WI38 (cell line): ENCODE data around the gene USP43.

Source experiments
- H3K4me3 ChIP-seq: 2 replicates; pipeline ENCODE4 v1.5.1; 2011; ENCODE audit warnings: low read depth, mild to moderate bottlenecking, control low read depth, low read length
- TF ChIP-seq, protein P1 (sequence below): IDR thresholded peaks from 2 replicates; pipeline ENCODE4 v1.5.1; 2012; ENCODE audit warnings: low read depth, mild to moderate bottlenecking, control low read depth, low read length

The USP43 gene

DNA sequence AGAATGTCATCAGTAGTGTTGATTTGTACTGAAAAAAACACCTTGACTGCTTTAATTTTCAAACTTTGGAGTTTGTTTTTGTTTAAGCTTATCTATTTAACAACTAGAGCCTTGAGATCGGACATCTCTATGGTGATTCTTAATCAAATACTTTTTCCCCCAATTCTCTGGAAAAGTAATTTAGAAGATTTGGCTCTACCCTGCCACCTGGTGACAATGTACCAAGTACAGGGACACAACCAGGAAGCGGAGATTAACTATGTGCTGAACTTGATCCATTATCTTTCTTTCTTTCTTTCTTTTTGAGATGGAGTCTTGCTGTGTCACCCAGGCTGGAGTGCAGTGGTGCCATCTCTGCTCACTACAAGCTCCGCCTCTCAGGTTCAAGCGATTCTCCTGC is 30.8 kb downstream of the USP43 start:
- H3K4me3 ChIP-seq = no peak overlapping the region
- TF ChIP-seq, protein P1, sequence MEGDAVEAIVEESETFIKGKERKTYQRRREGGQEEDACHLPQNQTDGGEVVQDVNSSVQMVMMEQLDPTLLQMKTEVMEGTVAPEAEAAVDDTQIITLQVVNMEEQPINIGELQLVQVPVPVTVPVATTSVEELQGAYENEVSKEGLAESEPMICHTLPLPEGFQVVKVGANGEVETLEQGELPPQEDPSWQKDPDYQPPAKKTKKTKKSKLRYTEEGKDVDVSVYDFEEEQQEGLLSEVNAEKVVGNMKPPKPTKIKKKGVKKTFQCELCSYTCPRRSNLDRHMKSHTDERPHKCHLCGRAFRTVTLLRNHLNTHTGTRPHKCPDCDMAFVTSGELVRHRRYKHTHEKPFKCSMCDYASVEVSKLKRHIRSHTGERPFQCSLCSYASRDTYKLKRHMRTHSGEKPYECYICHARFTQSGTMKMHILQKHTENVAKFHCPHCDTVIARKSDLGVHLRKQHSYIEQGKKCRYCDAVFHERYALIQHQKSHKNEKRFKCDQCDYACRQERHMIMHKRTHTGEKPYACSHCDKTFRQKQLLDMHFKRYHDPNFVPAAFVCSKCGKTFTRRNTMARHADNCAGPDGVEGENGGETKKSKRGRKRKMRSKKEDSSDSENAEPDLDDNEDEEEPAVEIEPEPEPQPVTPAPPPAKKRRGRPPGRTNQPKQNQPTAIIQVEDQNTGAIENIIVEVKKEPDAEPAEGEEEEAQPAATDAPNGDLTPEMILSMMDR = no peak

DNA sequence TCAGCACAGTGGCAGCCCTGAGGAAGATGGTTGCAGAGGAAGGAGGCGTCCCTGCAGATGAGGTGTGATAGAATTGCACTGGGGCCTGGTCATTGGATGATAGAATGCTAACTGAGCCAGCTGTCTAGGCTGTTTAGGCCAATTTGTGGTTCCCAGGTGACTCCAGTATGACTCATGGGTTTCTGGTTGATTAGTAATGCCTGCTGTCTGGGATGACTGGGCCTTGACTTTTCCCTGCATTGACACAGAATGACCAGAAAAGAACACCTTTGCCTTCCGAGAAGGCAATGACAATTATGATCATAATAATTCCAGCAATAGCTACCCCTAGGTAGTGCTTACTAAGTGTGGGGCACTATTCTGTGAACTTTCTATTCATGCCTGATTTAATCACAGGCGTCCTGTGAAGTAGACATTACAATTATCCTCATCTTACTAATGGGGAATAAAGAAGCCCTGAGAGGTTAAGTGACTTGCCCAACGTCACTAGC is 31.5 kb downstream of the USP43 start:
- TF ChIP-seq, protein P1 = no peak
- H3K4me3 ChIP-seq = no peak overlapping the region

DNA sequence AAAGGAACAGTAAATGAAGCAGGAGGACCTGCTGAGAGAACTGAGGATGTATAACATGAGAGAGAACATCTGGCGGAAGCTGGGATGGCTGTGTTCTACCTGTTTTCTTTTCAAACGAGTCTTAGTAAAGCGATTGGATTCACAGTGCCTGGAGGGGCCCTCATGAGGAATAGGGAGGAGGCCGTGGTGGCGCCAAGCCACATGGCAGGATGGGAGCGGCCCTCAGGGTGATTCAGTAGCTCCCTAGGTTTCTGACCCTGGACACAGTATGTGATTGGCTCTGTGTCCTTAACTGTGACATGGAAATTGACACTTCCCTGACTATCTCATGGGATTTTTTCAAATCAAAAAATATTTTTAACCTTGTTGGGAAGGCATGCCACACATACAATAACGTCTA is 32.1 kb downstream of the USP43 start:
- TF ChIP-seq, protein P1 = no peak
- H3K4me3 ChIP-seq = no peak overlapping the region

DNA sequence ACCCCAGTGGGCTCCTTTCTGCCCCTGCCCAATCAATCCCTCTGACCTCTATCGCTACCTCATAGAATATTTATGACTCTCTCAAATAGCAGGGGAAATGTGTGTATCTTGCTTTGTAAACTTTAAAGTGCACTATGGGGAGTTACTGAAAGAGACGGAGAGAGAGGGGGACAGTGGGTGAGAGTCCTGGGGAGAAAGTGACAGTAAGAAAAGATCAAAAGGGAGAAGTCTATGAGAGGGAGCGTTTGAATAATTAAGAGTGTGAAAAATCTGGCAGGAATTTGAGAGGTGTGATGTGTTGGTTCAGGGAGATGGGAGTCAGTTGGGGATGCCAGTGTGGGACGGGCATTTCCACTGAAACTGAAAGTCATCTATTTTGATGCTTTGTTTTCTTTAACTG is 32.6 kb downstream of the USP43 start:
- TF ChIP-seq, protein P1 = no peak
- H3K4me3 ChIP-seq = no peak overlapping the region

DNA sequence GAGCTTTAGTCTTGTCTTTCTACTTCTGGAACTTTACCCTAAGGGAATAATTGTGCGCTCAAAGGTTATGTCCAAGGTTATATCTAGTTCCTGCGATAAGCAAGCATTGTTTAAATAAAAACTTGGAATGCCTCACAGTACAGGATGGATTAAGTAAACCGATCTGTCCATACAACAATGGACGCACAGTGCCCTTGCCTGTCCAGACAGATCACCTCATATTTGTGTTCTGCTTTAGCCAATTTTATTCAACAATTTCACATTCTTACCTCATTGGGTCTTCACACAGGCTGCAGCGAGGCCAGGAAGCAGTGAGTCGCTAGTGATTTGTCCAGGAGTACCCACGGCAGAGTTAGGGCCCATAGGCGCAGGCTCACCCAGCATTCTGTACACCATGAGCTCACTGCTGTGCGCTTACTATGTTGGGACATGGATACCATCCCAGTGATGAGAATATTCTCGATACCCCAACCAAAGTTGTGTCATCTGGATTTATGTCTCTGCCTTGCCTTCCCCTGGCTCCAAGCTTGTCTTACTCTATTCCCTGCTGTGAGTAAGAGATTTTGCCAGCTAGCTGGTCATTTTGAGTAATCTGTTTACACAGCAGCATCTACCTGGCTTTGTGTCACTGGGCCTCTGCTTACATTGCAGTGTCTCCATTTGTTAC is 39.8 kb downstream of the USP43 start:
- H3K4me3 ChIP-seq = no peak overlapping the region
- TF ChIP-seq, protein P1 = no peak

DNA sequence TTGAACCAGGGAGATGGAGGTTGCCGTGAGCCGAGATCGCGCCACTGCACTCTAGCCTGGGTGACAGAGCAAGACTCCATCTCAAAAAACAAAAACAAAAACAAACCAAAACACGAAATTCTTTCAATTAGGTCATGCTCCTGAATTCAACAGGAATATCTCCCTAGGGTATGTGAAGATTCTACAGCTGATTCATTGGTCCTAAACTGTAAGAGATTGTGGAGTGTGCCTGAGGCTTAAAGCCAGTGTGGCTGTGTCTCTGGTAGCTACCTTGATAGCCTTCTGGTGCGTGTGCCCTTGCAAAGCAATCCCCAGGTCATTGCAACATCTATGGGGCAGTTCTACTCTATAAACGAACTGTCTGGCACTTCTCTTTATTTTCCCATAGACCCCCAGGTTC is 48.4 kb downstream of the USP43 start:
- TF ChIP-seq, protein P1 = no peak

DNA sequence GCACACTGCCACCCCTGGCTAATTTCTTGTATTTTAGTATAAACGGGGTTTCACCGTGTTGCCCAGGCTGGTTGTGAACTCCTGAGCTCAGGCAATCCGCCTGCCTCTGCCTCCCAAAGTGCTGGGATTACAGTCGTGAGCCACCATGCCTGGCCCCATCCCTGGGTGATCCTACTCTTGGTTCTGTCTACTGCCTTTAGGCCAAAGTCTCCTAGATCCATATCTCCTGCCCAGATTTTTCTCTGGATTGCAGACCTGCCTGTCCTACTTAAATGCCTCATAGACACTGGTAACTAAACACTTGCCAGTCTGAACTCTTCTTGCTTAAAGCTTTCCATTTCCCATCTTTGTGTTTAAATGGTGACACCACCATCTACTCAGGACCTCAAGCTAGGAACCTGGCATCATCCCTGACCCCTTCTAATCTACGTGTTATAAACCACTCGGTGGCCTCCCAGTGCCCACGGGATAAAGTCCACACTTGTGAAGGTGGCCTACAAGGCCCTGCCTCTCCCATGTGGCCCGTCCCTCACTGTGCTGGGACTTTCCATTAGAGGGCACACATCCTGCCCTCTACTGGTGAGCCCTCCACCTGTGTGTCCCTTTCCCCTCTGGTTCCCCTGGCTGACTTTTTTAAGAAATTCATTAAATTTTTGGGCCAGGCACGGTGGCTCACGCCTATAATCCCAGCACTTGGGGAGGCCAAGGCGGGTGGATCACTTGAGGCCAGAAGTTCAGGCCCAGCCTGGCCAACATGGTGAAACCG is 51.1 kb downstream of the USP43 start:
- TF ChIP-seq, protein P1 = no peak
- H3K4me3 ChIP-seq = no peak overlapping the region

More for the DNA sequence above, 48.4 kb downstream of the USP43 start:
- H3K4me3 ChIP-seq = no peak overlapping the region
